HG02610 (cell line): Measurements from ENCODE around the gene BCL2.

Experiments used
- ATAC-seq: cut with Tn5 transposase; IDR thresholded peaks from one replicate; pipeline ENCODE4 v1.9.1; 2021; ENCODE audit warnings: mild to moderate bottlenecking, moderate library complexity; ENCODE audit not compliant: unreplicated experiment

Gene BCL2

DNA sequence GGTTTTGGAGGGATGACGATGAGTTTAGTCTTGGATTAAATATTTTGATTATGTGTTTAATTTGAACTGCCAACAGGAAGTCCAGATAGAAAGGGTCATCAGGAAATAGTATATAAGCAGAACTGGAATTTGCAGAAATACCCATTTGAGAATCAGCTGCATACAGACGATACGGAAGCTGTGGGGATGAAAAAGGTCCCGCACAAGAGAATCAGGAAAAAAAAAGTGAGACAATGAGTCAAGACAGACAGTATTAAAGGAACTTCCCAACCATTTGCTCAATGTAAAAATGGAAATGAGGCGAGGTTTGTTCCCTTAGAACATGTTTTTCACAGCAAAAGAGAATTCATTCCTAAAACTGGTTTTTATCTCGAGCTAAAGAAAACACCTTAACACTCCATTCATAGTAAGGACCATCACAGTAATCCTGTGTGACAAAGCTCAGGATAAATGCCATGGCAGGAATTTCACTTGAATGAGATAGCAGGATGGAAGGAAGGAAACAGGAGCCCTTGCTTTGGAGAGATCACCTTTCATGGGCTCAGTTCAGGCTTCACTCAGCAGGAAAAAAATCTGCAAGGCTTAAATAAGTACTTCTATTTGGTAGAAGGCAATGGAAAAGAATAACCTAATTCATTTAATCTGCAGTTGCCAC, 29.3 kb downstream of the BCL2 start:
- ATAC-seq: no peak

- no peak for ATAC-seq
Measured at GRCh38 chr18:63288311-63288710, 31.3 kb downstream of the BCL2 start.

GRCh38 chr18:63287691-63288220, 31.8 kb downstream of the BCL2 start:
- no peak for ATAC-seq

GRCh38 chr18:63286926-63287325, 32.6 kb downstream of the BCL2 start:
- ATAC-seq: no peak

DNA sequence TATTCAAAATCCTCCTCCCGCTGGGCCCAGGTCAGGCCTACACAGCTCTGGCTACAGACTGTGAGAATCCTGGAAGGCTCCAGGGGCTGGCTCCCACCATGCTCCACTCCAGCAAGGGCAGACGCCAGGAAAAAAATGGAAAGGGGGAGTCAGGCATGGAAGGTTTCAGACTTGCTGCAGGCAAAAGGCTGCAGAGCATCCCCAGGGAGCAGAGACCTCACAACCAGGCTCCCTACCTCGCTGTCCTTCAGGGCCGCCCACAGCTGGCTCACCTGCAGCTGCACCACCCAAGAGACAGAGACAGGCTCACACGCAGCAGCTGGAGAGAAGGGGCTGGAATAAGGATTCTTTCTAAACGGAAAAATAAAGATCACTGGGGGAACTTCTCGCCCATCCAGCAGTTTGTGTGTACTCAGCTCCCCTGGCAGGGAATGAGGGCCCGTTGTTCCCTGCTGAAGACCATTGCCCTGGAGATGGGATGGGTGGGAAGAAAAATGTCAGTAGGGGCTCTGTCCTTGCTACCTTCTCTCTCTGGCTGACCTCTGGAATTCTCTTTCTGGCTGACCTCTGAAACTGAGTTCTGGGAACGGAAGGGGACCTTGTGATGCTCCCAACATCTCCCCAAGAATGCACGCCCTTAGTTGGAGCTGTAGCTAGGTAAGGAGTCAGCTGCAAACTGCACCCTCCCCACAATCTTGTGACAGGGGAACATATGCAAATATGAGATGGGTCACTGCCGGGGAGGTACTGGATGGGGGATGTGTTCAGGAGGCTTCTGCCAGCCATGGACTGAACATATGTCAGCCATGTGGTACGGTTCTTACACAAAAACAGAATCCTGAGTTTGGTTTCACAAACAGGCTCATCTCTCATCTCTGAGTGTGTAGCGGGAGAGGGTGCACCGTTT, 34.5 kb downstream of the BCL2 start:
- peak; percentile 94 for ATAC-seq

DNA sequence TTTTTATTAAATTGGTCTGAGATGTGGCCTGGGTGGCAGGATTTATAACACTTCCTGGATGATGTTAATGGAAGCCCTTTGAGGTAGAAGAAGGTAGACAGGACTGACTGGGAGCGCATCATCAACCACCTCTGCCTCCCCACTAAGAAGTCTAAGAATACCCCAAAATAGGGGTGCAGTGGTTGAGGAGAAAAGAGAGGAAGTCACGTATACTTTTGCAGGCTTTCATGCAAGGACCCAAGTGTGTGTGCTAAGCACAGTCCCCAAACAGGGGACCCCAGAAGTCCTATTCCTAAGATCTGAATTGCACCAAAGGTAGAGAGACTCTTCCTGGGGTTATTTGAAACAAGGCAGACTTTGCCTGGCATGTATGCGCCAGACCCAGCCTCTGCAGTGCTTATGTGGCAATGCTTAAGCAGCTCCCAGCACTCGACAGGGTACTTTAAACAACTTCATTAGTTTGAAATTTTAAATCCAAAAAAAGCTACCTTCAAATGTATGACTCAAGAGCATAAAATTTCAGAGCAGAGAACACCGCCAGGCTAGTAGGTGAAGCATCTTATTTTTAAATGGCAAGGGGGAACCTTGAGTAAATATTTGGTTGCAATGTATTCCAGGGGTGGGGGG, 35.3 kb downstream of the BCL2 start:
- no peak for ATAC-seq

DNA sequence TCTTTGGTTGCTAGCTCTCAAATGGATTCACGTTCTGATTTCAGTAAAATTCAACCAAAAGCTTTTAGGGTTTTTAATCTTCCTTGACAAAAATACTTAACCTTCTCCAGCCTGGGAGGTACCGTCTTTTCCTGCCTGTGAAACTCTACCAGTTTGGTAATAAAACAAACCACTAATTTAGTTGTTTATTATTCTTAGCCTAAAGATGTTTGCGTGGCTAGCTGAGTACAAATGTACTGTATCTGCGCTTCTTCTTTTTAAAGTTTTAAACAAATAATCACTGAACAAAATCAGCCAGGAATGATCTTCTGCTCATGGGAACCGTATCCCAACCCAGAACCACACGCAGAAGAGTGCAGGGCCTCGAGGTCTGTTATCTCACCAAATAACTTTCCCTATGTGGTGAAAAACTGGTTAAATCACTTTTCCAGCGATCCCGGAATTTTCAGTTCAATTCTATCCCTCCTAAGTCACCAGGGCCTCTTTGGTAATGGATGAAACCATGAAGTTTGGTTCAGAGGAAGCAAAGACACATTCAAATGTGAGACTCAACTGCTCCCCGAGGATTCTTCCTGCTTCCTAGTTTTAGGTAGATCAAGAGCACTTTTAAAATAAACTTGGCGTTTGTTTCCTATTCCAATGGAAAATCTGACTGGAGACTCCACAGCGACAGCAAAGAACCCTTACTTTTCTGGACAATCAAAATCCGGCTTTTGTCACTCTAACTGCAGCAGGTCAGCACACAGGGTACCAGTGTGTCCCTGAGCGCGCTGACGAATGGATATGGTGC, 36.1 kb downstream of the BCL2 start:
- ATAC-seq: no peak

GRCh38 chr18:63282793-63283192, 36.8 kb downstream of the BCL2 start:
- no peak for ATAC-seq

DNA sequence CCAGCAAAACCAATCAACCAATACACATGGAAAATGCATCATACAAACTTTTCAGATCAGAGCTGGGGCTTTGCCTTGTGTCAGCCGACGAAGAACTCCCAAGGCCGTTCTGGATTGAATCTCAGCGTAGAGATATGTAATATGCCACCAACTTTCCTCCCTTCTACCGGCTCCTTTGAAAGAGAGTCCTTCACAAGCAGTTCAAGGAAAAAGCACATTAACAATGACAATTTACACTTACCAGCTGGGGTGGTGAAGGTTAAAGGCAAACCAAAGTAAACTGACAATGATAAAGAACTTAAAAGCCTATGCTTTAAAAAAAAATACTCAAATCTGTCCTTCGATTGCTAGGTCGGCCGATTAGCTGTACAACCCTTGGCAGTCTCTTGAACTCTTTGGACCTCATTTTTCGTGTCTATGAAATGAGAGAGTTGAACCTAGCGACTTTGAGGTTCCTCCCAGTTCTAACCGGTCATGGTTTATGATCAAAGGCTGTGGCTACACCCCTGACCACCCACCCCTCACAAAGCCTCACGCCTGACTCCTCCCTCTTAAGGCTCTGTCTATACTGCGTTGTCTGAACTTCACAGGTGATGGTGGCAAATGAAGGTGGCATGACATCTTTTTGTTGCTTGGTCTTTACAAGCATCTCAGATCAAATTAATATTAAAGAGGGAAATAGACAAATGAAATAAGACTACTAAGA, 46.2 kb downstream of the BCL2 start:
- ATAC-seq: peak; percentile 77

- ATAC-seq: no peak
Measured at GRCh38 chr18:63272638-63273037, 46.9 kb downstream of the BCL2 start.

- ATAC-seq: no peak
Measured at GRCh38 chr18:63271881-63272299, 47.7 kb downstream of the BCL2 start.

DNA sequence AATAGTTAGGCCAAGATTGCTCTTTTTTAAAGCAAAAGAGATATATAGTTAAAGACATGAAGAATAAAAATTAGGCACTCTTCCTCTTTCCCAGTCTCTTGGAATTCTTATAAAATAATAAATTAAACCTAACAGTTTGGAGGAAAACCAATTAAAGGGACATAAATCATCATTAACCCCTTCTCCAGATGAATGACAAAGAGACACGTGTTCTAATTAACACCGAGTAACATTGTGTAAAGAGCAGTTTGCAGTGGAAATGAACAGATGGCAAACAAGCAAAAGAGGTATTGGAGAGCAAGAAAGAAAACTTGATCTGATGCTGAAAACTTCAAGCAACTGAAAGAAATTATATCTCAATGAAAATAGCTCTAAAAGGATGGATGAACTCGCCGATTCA, 48.4 kb downstream of the BCL2 start:
- no peak for ATAC-seq

GRCh38 chr18:63267975-63268721, 51.4 kb downstream of the BCL2 start:
- ATAC-seq: peak; percentile 71

DNA sequence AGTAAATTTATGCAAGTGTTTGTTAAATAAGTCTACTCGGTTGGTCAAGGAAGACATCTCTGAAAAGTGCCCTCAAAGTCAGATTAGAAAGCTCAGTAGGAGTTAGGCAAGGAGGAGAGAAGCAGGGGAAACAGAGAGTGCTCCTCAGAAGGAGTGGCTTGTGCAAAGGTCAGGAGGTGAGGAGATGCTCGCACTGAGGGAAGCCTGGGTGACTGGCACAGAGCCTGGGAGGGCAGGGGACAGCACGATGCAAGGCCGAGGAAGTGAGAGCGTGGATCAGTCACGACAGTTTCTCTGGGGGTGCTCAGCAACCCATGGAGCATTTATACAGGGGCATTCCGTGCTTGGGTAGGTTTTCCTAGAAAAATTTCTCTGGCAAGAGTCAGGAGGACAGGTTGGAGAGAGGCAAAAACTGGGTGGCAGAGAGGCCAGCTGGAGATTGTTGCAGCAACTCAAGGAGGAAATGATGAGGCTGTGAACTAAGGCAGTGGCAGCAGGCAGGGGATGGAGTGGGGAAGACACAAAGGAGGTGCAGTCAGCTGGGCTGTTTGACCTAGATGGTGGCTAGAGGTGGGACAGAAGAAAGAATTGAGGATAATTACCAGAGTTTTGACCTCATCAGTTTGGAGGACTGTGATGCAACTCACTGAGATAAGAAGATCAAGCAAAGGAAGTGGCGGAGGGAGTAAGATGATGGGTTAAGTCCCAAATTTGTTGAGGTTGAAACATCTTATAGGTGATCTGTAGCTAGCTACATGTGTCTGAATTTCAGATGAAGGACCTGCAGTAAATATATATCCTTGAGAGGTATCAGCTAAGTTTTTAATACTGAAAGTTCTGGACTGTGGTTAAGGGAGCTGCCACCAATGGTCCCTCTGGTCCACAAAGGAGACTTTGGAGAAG, 52.4 kb downstream of the BCL2 start:
- no peak for ATAC-seq

- ATAC-seq: no peak
Measured at GRCh38 chr18:63265326-63265725, 54.2 kb downstream of the BCL2 start.

GRCh38 chr18:63264871-63265270, 54.7 kb downstream of the BCL2 start:
- ATAC-seq: no peak

DNA sequence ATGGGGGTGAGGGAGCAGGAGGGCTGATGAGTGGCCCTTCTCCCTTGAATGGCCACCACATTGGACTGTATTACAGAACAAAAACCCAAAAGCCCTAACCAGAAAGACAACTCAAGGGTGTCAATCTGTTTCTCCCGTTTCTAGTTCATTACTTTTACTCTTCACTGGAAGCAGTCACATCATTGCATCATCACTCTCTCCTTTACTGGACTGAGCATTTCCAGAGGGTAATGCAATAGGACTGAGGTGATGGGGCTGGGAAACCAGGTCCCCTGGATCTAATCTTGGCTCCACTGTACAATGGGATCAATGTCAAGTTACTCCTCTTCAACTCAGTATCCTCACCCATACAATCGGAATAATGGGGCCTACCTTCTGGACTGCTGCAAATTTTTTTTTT, 56.1 kb downstream of the BCL2 start:
- ATAC-seq: no peak
